SJSA1 (cell line): ENCODE data around the gene POLG. TPM values are rescaled to one million over a fixed set of nuclear protein-coding genes. Genes with fewer than 3 reads are reported as not detected.

Experiments used
- DNase-seq, 2 experiments: peaks; one replicate each; pipeline ENCODE4 v3.0.0-alpha.2; 2015 to 2020; ENCODE audit warnings: low spot score in 2 of 2, low read depth in 1 of 2
- H3K27ac ChIP-seq: fragments of 250-450 bp; sonication (Bioruptor Pico); 2 replicates; pipeline ENCODE4 v1.5.1; 2020; ENCODE audit warnings: mild to moderate bottlenecking, moderate library complexity
- H3K27me3 ChIP-seq: fragments of 250-450 bp; sonication (Bioruptor Pico); replicated peaks from 2 replicates; pipeline ENCODE4 v1.5.1; 2020; ENCODE audit warnings: mild to moderate bottlenecking, moderate library complexity
- H3K36me3 ChIP-seq: fragments of 250-450 bp; sonication (Bioruptor Pico); 2 replicates; pipeline ENCODE4 v1.5.1; 2020; ENCODE audit warnings: mild to moderate bottlenecking
- H3K4me1 ChIP-seq: fragments of 250-450 bp; sonication (Bioruptor Pico); replicated peaks from 2 replicates; pipeline ENCODE4 v1.6.1; 2021; ENCODE audit warnings: mild to moderate bottlenecking
- H3K4me3 ChIP-seq: fragments of 250-450 bp; sonication (Bioruptor Pico); 2 replicates; pipeline ENCODE4 v1.5.1; 2020; ENCODE audit warnings: mild to moderate bottlenecking
- H3K9me3 ChIP-seq: fragments of 250-450 bp; sonication (Bioruptor Pico); replicated peaks from 2 replicates; pipeline ENCODE4 v1.5.1; 2020; ENCODE audit warnings: mild to moderate bottlenecking
- total RNA-seq: library from RNA; depleted of rRNA; stranded (reverse); fragments of >200 nt; shearing (Covaris generic); gene quantifications from 2 replicates; pipeline ENCODE4 v1.2.3, GENCODE V29; 2014

POLG gene
- total RNA-seq, 1 experiment from 2014 or later, result 54.9 TPM

GRCh38 chr15:89365462-89366065 lies 30.9 kb upstream of the POLG start:
- H3K4me3 ChIP-seq, result no peak overlapping the region
- peaks cover 19% of the 10 kb centered on the region for H3K4me1 ChIP-seq
- H3K27me3 ChIP-seq, result peaks cover 96% of the 10 kb centered on the region
- no peaks in the 10 kb centered on the region; the same call in 1 of the 2 replicates for H3K9me3 ChIP-seq
- DNase-seq, result no peak
- no peak overlapping the region for H3K27ac ChIP-seq
- H3K36me3 ChIP-seq, result no peaks in the 10 kb centered on the region

GRCh38 chr15:89364741-89365450 lies 30.3 kb upstream of the POLG start:
- H3K27ac ChIP-seq, result no peak overlapping the region

GRCh38 chr15:89364341-89364740 lies 29.7 kb upstream of the POLG start:
- no peaks in the 10 kb centered on the region; the same call in 1 of the 2 replicates for H3K9me3 ChIP-seq
- peaks cover 96% of the 10 kb centered on the region for H3K27me3 ChIP-seq
- DNase-seq, result peak in 1 of 2 experiments; percentile 43
- H3K4me3 ChIP-seq, result no peak overlapping the region
- no peak overlapping the region for H3K27ac ChIP-seq
- peaks cover 19% of the 10 kb centered on the region for H3K4me1 ChIP-seq
- no peaks in the 10 kb centered on the region for H3K36me3 ChIP-seq

More at GRCh38 chr15:89364741-89365450, 30.3 kb upstream of the POLG start:
- Histone ChIP-seq H3K4me1 (peaks cover 19% of the 10 kb centered on the region), H3K36me3 (no peaks in the 10 kb centered on the region), H3K27me3 (peaks cover 96% of the 10 kb centered on the region), H3K9me3 (no peaks in the 10 kb centered on the region; the same call in 1 of the 2 replicates), H3K4me3 (no peak overlapping the region)
- DNase-seq, result no peak

- Histone ChIP-seq H3K4me1 (peaks cover 25% of the 10 kb centered on the region), H3K36me3 (no peaks in the 10 kb centered on the region), H3K4me3 (no peak overlapping the region), H3K27me3 (peaks cover 96% of the 10 kb centered on the region), H3K9me3 (no peaks in the 10 kb centered on the region; the same call in 1 of the 2 replicates), H3K27ac (no peak overlapping the region)
- DNase-seq, result no peak
Measured at GRCh38 chr15:89363770-89364169, 29.1 kb upstream of the POLG start.

- Histone ChIP-seq H3K4me3 (no peak overlapping the region), H3K36me3 (no peaks in the 10 kb centered on the region), H3K9me3 (no peaks in the 10 kb centered on the region; the same call in 1 of the 2 replicates), H3K4me1 (peaks cover 31% of the 10 kb centered on the region), H3K27ac (no peak overlapping the region), H3K27me3 (peaks cover 97% of the 10 kb centered on the region)
- DNase-seq, result peak in 1 of 2 experiments; percentile 33
Measured at GRCh38 chr15:89363133-89363532, 28.5 kb upstream of the POLG start.

GRCh38 chr15:89362203-89363101 lies 27.8 kb upstream of the POLG start:
- Histone ChIP-seq H3K4me1 (peaks cover 27% of the 10 kb centered on the region), H3K27ac (no peak overlapping the region), H3K36me3 (no peaks in the 10 kb centered on the region), H3K9me3 (no peaks in the 10 kb centered on the region; the same call in 1 of the 2 replicates), H3K4me3 (no peak overlapping the region), H3K27me3 (peaks cover 97% of the 10 kb centered on the region)
- DNase-seq, result peak in 1 of 2 experiments; percentile 39

GRCh38 chr15:89361451-89362202 lies 27.0 kb upstream of the POLG start:
- Histone ChIP-seq H3K4me1 (peaks cover 23% of the 10 kb centered on the region), H3K36me3 (no peaks in the 10 kb centered on the region), H3K4me3 (no peak overlapping the region), H3K27me3 (peaks cover 95% of the 10 kb centered on the region), H3K27ac (no peak overlapping the region), H3K9me3 (no peaks in the 10 kb centered on the region; the same call in 1 of the 2 replicates)
- DNase-seq, result peak; percentile 50 to 71

GRCh38 chr15:89360294-89360971 lies 25.8 kb upstream of the POLG start:
- no peak for DNase-seq
- Histone ChIP-seq H3K36me3 (no peaks in the 10 kb centered on the region), H3K4me1 (peaks cover 23% of the 10 kb centered on the region), H3K4me3 (no peak overlapping the region), H3K9me3 (no peaks in the 10 kb centered on the region; the same call in 1 of the 2 replicates), H3K27ac (no peak overlapping the region), H3K27me3 (peaks cover 90% of the 10 kb centered on the region)

- H3K4me1 ChIP-seq, result peaks cover 23% of the 10 kb centered on the region
- H3K27ac ChIP-seq, result no peak overlapping the region
- no peak for DNase-seq
- peaks cover 87% of the 10 kb centered on the region for H3K27me3 ChIP-seq
- H3K36me3 ChIP-seq, result no peaks in the 10 kb centered on the region
- no peak overlapping the region for H3K4me3 ChIP-seq
- no peaks in the 10 kb centered on the region; the same call in 1 of the 2 replicates for H3K9me3 ChIP-seq
Measured at GRCh38 chr15:89359471-89360293, 25.1 kb upstream of the POLG start.

GRCh38 chr15:89358755-89359439 lies 24.3 kb upstream of the POLG start:
- Histone ChIP-seq H3K4me1 (peaks cover 23% of the 10 kb centered on the region), H3K27ac (no peak overlapping the region), H3K36me3 (no peaks in the 10 kb centered on the region), H3K27me3 (peaks cover 85% of the 10 kb centered on the region), H3K4me3 (peak overlapping the region; percentile 34), H3K9me3 (no peaks in the 10 kb centered on the region; the same call in 1 of the 2 replicates)
- peak; percentile 64 to 89 for DNase-seq

- Histone ChIP-seq H3K9me3 (no peaks in the 10 kb centered on the region; the same call in 1 of the 2 replicates), H3K4me3 (peak overlapping the region; percentile 34), H3K36me3 (no peaks in the 10 kb centered on the region), H3K27ac (no peak overlapping the region), H3K27me3 (peaks cover 82% of the 10 kb centered on the region), H3K4me1 (peaks cover 23% of the 10 kb centered on the region)
- DNase-seq, result no peak
Measured at GRCh38 chr15:89358435-89358754, 23.8 kb upstream of the POLG start.
